ENCODE results near the gene MIA2.

GRCh38 chr14:39339003-39339402 lies 105.3 kb downstream of the MIA2 start:
- TF ChIP-seq CTCF (conservative IDR thresholded peaks at IDR 0.05; ENCODE audit: low read depth in 2 of 2) (no peak), EZH2phosphoT487 (IDR thresholded peaks at IDR 0.05; ENCODE audit: unreplicated experiment) (no peak), NANOG (IDR thresholded peaks at IDR 0.05; ENCODE audit: borderline replicate concordance) (no peak), POLR2AphosphoS5 (IDR thresholded peaks at IDR 0.05; ENCODE audit: low read depth) (no peak), JUNB (IDR thresholded peaks at IDR 0.05; ENCODE audit: unreplicated experiment) (no peak), ETS1 (IDR thresholded peaks at IDR 0.05) (no peak), EZH2 (IDR thresholded peaks at IDR 0.05; ENCODE audit: low read depth, unreplicated experiment) (no peak), REST (IDR thresholded peaks at IDR 0.05; ENCODE audit: unreplicated experiment) (no peak), CREB1 (CRISPR knock-in tag; IDR thresholded peaks at IDR 0.05; ENCODE audit: low read depth) (no peak), ZNF331 (CRISPR knock-in tag; IDR thresholded peaks at IDR 0.05; ENCODE audit: low read depth) (no peak)
